H1 (cell line): ENCODE results near the gene PRRC2A.

ENCODE experiments used
- CTCF ChIP-seq, 3 experiments: IDR thresholded peaks; 1 replicate in 2 of 3; 2 replicates in 1 of 3; pipeline versions ENCODE4 v1.5.1 to v1.6.1; 2011; ENCODE audit warnings: low read length in 3 of 3, mild to moderate bottlenecking in 3 of 3, inconsistent platforms in 2 of 3, low read depth in 1 of 3, moderate library complexity in 1 of 3; ENCODE audit not compliant: insufficient read depth in 1 of 3; ENCODE audit errors: control extremely low read depth in 1 of 3
- EGR1 ChIP-seq: IDR thresholded peaks from 2 replicates; pipeline ENCODE4 v1.6.1; 2011; ENCODE audit warnings: low read depth, low read length, borderline replicate concordance
- EZH2 ChIP-seq: fragments of 200-600 bp; sonication (generic); IDR thresholded peaks from 2 replicates; pipeline ENCODE4 v1.7.1; 2012; ENCODE audit warnings: low read depth, mild to moderate bottlenecking, moderate library complexity, low read length, inconsistent platforms; ENCODE audit not compliant: severe bottlenecking
- HDAC2 ChIP-seq, 2 experiments: fragments of 300-600 bp in 1 of 2; sonication (generic) in 1 of 2; IDR thresholded peaks; 2 replicates each; pipeline ENCODE4 v1.6.1; 2011 to 2012; ENCODE audit warnings: low read depth in 2 of 2, low read length in 2 of 2, mild to moderate bottlenecking in 2 of 2, moderate library complexity in 2 of 2, borderline replicate concordance in 1 of 2, inconsistent platforms in 1 of 2
- MAX ChIP-seq: IDR thresholded peaks from 2 replicates; pipeline ENCODE4 v1.6.1; 2012; ENCODE audit warnings: inconsistent platforms
- POLR2A ChIP-seq, 2 experiments: IDR thresholded peaks; 1 replicate in 1 of 2; 2 replicates in 1 of 2; pipeline ENCODE4 v1.6.1; 2011; ENCODE audit warnings: low read depth in 2 of 2, low read length in 2 of 2, mild to moderate bottlenecking in 2 of 2; ENCODE audit errors: control extremely low read depth in 1 of 2
- POLR2AphosphoS5 ChIP-seq: IDR thresholded peaks from 2 replicates; pipeline ENCODE4 v1.6.1; 2011; ENCODE audit warnings: low read depth, low read length
- SRF ChIP-seq: IDR thresholded peaks from 2 replicates; pipeline ENCODE4 v1.6.1; 2011; ENCODE audit warnings: mild to moderate bottlenecking, low read depth, low read length, moderate library complexity
- TEAD4 ChIP-seq: IDR thresholded peaks from 2 replicates; pipeline ENCODE4 v1.6.1; 2012; ENCODE audit warnings: low read depth, low read length, inconsistent platforms, mixed read lengths
- ZNF274 ChIP-seq: IDR thresholded peaks from 2 replicates; pipeline ENCODE4 v1.7.0; 2012; ENCODE audit warnings: low read length, borderline replicate concordance; ENCODE audit errors: extremely low read depth

DNA sequence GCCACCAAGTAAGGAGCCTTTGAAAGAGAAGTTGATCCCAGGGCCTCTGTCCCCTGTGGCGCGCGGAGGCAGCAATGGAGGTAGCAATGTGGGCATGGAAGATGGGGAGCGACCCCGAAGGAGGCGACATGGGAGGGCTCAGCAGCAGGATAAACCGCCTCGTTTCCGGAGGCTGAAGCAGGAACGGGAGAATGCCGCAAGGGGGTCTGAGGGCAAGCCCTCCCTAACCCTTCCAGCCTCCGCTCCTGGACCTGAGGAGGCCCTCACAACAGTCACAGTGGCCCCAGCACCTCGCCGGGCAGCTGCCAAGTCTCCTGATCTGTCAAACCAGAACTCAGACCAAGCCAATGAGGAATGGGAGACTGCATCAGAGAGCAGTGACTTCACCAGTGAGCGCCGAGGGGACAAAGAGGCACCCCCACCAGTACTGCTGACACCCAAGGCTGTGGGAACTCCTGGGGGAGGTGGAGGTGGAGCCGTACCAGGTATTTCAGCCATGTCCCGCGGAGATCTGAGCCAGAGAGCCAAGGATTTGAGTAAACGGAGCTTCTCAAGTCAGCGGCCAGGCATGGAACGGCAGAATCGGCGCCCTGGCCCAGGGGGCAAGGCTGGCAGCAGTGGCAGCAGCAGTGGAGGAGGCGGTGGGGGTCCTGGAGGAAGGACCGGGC is 11.9 kb downstream of the PRRC2A start:
- no peak for TF ChIP-seq CTCF (IDR thresholded peaks at IDR 0.05; ENCODE audit: control extremely low read depth in 1 of 3, insufficient read depth in 1 of 3, low read depth in 1 of 3, low read length in 3 of 3)
- no peak for TF ChIP-seq SRF
- no peak for TF ChIP-seq EGR1
- no peak for TF ChIP-seq MAX
- TF ChIP-seq HDAC2 (IDR thresholded peaks at IDR 0.05; ENCODE audit: borderline replicate concordance in 1 of 2, low read depth in 2 of 2, low read length in 2 of 2), result no peak
- no peak for TF ChIP-seq ZNF274
- peak; percentile 69 for TF ChIP-seq POLR2AphosphoS5
- no peak for TF ChIP-seq EZH2
- no peak for TF ChIP-seq TEAD4
- TF ChIP-seq POLR2A (IDR thresholded peaks at IDR 0.05; ENCODE audit: control extremely low read depth in 1 of 2, low read depth in 2 of 2, low read length in 2 of 2), result peak in 1 of 2 experiments; percentile 42; a peak in 1 of 3 replicates
